GM19240 (cell line): ENCODE data around the gene LGMN.

Experiments
- DNase-seq: peaks from one replicate; pipeline ENCODE4 v3.0.0; 2011; ENCODE audit warnings: low spot score; ENCODE audit not compliant: insufficient read length

The LGMN gene

GRCh38 chr14:92677955-92678354 is 70.5 kb downstream of the LGMN start:
- no peak for DNase-seq

- DNase-seq: peak; percentile 82
Measured at GRCh38 chr14:92677087-92677668, 71.2 kb downstream of the LGMN start.

- no peak for DNase-seq
Measured at GRCh38 chr14:92676403-92677086, 71.9 kb downstream of the LGMN start.

GRCh38 chr14:92675976-92676375 is 72.5 kb downstream of the LGMN start:
- DNase-seq: no peak

GRCh38 chr14:92675421-92675820 is 73.0 kb downstream of the LGMN start:
- DNase-seq: no peak

- DNase-seq: no peak
Measured at GRCh38 chr14:92673601-92674150, 74.8 kb downstream of the LGMN start.

- no peak for DNase-seq
Measured at GRCh38 chr14:92670643-92671366, 77.6 kb downstream of the LGMN start.

GRCh38 chr14:92670160-92670559 is 78.3 kb downstream of the LGMN start:
- DNase-seq: no peak

GRCh38 chr14:92668276-92668973 is 80.0 kb downstream of the LGMN start:
- no peak for DNase-seq

GRCh38 chr14:92666251-92666650 is 82.2 kb downstream of the LGMN start:
- DNase-seq: no peak

- no peak for DNase-seq
Measured at GRCh38 chr14:92665661-92666110, 82.7 kb downstream of the LGMN start.

- no peak for DNase-seq
Measured at GRCh38 chr14:92663049-92663448, 85.4 kb downstream of the LGMN start.

GRCh38 chr14:92660571-92660970 is 87.9 kb downstream of the LGMN start:
- no peak for DNase-seq

- no peak for DNase-seq
Measured at GRCh38 chr14:92659765-92660561, 88.5 kb downstream of the LGMN start.

- no peak for DNase-seq
Measured at GRCh38 chr14:92658684-92659083, 89.7 kb downstream of the LGMN start.

GRCh38 chr14:92658160-92658559 is 90.3 kb downstream of the LGMN start:
- no peak for DNase-seq

- DNase-seq: no peak
Measured at GRCh38 chr14:92657457-92658142, 90.8 kb downstream of the LGMN start.

- DNase-seq: no peak
Measured at GRCh38 chr14:92656306-92657081, 91.9 kb downstream of the LGMN start.

GRCh38 chr14:92655419-92656201 is 92.8 kb downstream of the LGMN start:
- no peak for DNase-seq
